ENCODE measurements around the gene MT1B.

Gene MT1B

GRCh38 chr16:56636616-56637413 lies 14.9 kb upstream of the MT1B start:
- H3K27ac ChIP-seq = no peak overlapping the region
- TF ChIP-seq, protein P1, sequence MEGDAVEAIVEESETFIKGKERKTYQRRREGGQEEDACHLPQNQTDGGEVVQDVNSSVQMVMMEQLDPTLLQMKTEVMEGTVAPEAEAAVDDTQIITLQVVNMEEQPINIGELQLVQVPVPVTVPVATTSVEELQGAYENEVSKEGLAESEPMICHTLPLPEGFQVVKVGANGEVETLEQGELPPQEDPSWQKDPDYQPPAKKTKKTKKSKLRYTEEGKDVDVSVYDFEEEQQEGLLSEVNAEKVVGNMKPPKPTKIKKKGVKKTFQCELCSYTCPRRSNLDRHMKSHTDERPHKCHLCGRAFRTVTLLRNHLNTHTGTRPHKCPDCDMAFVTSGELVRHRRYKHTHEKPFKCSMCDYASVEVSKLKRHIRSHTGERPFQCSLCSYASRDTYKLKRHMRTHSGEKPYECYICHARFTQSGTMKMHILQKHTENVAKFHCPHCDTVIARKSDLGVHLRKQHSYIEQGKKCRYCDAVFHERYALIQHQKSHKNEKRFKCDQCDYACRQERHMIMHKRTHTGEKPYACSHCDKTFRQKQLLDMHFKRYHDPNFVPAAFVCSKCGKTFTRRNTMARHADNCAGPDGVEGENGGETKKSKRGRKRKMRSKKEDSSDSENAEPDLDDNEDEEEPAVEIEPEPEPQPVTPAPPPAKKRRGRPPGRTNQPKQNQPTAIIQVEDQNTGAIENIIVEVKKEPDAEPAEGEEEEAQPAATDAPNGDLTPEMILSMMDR (conservative IDR thresholded peaks at IDR 0.05) = no peak

GRCh38 chr16:56637814-56638750 lies 13.6 kb upstream of the MT1B start, which contains the start of gene MT1A:
Gene MT1A, plus strand, starts transcription at chr16:56638666. Its CDS starts 73 bp downstream, at chr16:56638739.
- TF ChIP-seq, protein P1 (conservative IDR thresholded peaks at IDR 0.05) = no peak
- H3K27ac ChIP-seq = peak within 1 kb of the TSS; percentile 36

- peak overlapping the region; percentile 36 for H3K27ac ChIP-seq
- TF ChIP-seq, protein P1 (conservative IDR thresholded peaks at IDR 0.05) = no peak
These were observed 12.6 kb upstream of the MT1B start for GRCh38 chr16:56639045-56639444.

DNA sequence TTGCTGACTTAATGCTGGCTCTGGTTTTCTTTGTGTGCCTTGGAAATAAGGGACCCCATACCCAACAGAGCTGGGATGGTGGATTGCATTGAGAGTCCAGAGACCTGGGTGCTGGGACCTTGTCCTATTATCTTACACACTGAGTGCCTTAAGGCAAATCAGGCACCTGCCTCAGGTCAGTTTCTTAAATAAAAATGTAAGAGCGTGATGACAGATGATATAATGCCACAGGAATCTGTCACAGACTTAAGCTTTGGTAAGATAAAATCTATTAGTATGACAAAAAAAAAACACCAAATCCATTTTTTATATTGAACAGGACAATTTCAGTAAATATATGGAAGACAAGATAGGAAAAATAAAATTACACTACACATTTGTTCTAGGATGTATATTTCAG lies 11.6 kb upstream of the MT1B start:
- H3K27ac ChIP-seq = no peak overlapping the region; the same call in 1 of the 2 replicates

DNA sequence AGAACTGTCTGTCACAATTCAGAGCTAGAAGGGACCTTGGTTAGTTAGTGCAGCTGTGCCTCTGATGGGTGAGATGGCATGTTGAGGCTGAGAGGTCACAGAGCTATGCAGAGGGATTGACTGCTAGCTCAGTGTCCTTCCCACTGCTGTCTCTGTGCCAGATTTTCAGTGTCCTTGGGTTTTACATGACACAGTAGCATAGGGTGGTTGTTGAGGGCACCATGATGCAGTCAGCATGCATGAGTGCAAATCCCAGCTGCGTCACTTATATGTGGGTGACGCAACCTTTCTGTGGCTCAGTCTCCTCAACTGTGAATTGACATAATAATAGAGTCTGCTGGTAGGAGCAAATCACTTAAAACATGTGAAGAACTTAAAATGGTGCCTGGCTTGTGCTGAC lies 10.5 kb upstream of the MT1B start:
- no peak overlapping the region for H3K27ac ChIP-seq
- TF ChIP-seq, protein P1 (conservative IDR thresholded peaks at IDR 0.05) = no peak

More for the DNA sequence above, 11.6 kb upstream of the MT1B start:
- TF ChIP-seq, protein P1 (conservative IDR thresholded peaks at IDR 0.05) = no peak

DNA sequence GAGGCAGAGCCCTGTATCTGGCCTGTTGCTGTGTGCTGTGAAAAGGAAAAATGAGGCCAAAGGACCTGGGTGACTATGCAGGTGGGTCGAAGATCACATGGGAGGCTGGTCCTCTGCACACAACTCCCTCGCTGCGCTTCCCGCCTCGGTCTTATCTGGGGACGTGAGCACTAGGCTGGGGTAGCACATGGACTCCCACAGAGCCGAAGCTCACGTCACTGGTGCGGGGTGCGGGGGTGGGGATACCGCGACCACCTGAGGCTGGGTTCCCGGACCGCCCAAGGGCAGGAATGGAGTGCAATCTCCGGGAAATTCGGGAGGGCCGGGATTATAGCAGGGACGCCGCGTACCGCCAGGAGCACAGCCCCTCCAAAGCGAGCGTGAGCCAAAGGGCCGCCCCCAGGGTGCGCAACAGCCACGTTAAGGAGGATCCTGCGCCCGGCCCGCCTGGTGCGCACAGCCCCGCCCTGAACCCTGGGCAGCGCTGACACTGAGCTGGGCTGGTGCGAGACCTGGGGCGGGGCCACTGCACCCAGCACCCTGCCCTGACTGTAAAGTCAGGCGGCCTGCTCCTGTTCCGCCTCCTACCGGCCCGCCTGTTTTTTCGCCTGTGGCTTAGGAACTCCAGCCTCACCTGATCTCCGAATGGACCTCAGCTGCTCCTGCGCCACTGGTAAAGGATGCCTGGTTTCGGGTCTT lies 8.5 kb upstream of the MT1B start:
- TF ChIP-seq, protein P1 (conservative IDR thresholded peaks at IDR 0.05) = peak; percentile 54
- peak overlapping the region; percentile 5; the same call in 1 of the 2 replicates for H3K27ac ChIP-seq

Measured in VCaP (cell line).